ENCODE results near the gene FCN3.
"Not testable (repeated sequence)": the region's sequence is repeated elsewhere in the genome, so short reads cannot be mapped to it uniquely, and the experiment has no call there.

The FCN3 gene

GRCh38 chr1:27388337-27389005 lies 13.8 kb upstream of the FCN3 start:
- no peaks in the 10 kb centered on the region for H3K9me3 ChIP-seq (ENCODE audit: low read length)
- peaks cover 0 to 3% of the 10 kb centered on the region in 2 donors for H3K27me3 ChIP-seq (ENCODE audit: control insufficient read depth in 1 of 2, insufficient read depth in 2 of 2, low read length in 2 of 2)
- no peak overlapping the region for H3K4me3 ChIP-seq (ENCODE audit: low read depth in 1 of 2, low read length in 2 of 2)
- H3K9ac ChIP-seq (ENCODE audit: low read length): no peak overlapping the region
- H3K4me1 ChIP-seq (ENCODE audit: insufficient read depth, low read length): peaks cover 13% of the 10 kb centered on the region
- H3K36me3 ChIP-seq (ENCODE audit: insufficient read depth, low read length): no peaks in the 10 kb centered on the region
- no peak overlapping the region for H3K27ac ChIP-seq (ENCODE audit: low read depth, low read length)

DNA sequence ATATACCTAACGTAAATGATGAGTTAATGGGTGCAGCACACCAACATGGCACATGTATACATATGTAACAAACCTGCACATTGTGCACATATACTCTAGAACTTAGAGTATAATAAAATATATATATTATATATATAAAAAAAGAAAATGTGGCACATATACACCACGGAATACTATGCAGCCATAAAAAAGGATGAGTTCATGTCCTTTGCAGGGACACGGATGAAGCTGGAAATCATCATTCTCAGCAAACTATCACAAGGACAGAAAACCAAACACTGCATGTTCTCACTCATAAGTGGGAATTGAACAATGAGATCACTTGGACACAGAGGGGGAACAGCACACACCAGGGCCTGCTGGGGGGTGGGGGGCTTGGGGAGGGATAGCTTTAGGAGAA lies 10.2 kb upstream of the FCN3 start:
- not testable (repeated sequence) for H3K9ac ChIP-seq (ENCODE audit: low read length); H3K4me1 ChIP-seq (ENCODE audit: insufficient read depth, low read length); H3K36me3 ChIP-seq (ENCODE audit: insufficient read depth, low read length); H3K4me3 ChIP-seq (ENCODE audit: low read depth in 1 of 2, low read length in 2 of 2); H3K9me3 ChIP-seq (ENCODE audit: low read length); H3K27ac ChIP-seq (ENCODE audit: low read depth, low read length)
- H3K27me3 ChIP-seq (ENCODE audit: control insufficient read depth in 1 of 2, insufficient read depth in 2 of 2, low read length in 2 of 2): peaks cover 0 to 16% of the 10 kb centered on the region in 2 donors

GRCh38 chr1:27383661-27384060 lies 9.0 kb upstream of the FCN3 start:
- H3K4me3 ChIP-seq (ENCODE audit: low read depth in 1 of 2, low read length in 2 of 2): no peak overlapping the region

DNA sequence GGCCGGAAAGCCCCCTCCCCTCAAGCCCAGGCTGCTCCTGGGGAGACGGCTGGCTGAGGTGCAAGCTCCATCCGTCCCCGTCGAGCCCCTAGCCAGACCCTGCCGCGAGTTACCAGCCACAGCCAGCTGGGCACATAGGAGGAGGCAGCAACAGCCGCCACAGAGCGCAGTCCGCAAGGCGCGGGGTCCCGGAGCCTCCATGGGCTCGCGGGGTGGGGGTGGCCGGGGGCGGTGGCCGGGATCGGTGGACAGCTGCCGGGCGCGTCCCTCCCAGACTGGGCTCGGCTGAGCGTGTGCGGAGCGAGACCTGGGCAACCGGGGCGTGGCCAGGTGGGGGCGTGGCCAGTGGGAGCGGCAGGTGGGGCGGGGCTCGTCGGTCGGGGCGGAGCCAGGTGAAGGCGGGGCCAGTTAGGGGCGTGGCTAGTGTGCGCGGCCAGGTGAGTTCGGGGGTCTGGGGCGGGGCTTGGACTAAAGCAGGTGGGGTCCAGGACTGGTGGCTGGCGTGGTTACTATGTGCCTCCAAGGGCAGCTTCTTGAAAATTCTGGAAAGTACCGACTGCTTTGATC lies 8.5 kb upstream of the FCN3 start, which contains the start of gene CD164L2:
TSS of gene CD164L2 (minus strand) at position 295 of the 567 bp plus-strand sequence. CDS start at position 201, 94 bp downstream.
- Histone ChIP-seq H3K4me1 (ENCODE audit: insufficient read depth, low read length) (no peaks in the 10 kb centered on the region), H3K4me3 (ENCODE audit: low read depth in 1 of 2, low read length in 2 of 2) (no peak within 1 kb of the TSS), H3K27me3 (ENCODE audit: control insufficient read depth in 1 of 2, insufficient read depth in 2 of 2, low read length in 2 of 2) (peaks cover 0 to 16% of the 10 kb centered on the region in 2 donors), H3K9ac (ENCODE audit: low read length) (no peak within 1 kb of the TSS), H3K27ac (ENCODE audit: low read depth, low read length) (no peak within 1 kb of the TSS), H3K36me3 (ENCODE audit: insufficient read depth, low read length) (no peaks in the 10 kb centered on the region), H3K9me3 (ENCODE audit: low read length) (no peaks in the 10 kb centered on the region)

More at GRCh38 chr1:27383661-27384060, 9.0 kb upstream of the FCN3 start:
- H3K27ac ChIP-seq (ENCODE audit: low read depth, low read length): no peak overlapping the region
- no peaks in the 10 kb centered on the region for H3K4me1 ChIP-seq (ENCODE audit: insufficient read depth, low read length)
- peaks cover 0 to 16% of the 10 kb centered on the region in 2 donors for H3K27me3 ChIP-seq (ENCODE audit: control insufficient read depth in 1 of 2, insufficient read depth in 2 of 2, low read length in 2 of 2)
- H3K9me3 ChIP-seq (ENCODE audit: low read length): no peaks in the 10 kb centered on the region
- H3K36me3 ChIP-seq (ENCODE audit: insufficient read depth, low read length): no peaks in the 10 kb centered on the region
- H3K9ac ChIP-seq (ENCODE audit: low read length): no peak overlapping the region

DNA sequence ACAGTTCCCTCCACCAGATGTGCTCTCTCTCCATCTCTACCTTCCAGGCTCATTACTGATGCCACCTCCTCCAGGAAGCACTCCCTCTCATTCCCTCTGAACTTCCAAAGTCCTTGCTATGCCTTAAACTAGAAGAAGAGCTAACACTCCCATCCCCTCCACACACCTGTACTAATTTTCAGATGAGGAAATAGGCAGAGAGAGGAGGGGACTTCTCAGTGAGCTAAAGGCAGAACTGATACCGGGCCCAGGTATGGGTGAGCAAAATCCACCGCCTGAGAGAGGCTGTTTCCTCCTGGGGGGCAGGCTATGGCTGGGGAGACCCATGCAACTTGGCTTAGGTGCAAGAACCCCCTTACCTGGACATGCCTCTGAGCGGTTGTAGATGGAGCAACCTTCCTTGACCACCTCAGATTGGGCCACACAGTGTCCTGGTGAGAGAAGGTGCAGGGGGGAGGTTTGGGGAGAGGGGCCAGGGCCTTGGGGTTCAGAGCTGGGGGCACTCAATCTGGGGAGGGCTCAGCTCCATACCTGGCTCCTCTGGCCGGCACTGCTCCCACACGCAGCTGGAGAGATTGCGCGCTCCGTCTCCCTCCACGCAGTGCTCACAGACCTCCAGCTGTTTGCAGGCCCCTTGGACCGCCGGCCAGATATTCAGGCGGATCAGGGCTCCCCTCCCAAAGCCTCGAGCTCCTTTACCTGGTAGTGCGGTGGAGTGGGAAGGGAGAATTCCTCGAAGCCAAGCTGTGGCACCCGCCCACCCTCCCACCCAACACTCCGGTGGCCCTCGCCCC lies 7.5 kb upstream of the FCN3 start:
- Histone ChIP-seq H3K27ac (ENCODE audit: low read depth, low read length) (no peak overlapping the region), H3K9ac (ENCODE audit: low read length) (no peak overlapping the region), H3K4me3 (ENCODE audit: low read depth in 1 of 2, low read length in 2 of 2) (no peak overlapping the region), H3K36me3 (ENCODE audit: insufficient read depth, low read length) (no peaks in the 10 kb centered on the region), H3K27me3 (ENCODE audit: control insufficient read depth in 1 of 2, insufficient read depth in 2 of 2, low read length in 2 of 2) (peaks cover 0 to 16% of the 10 kb centered on the region in 2 donors), H3K4me1 (ENCODE audit: insufficient read depth, low read length) (no peaks in the 10 kb centered on the region), H3K9me3 (ENCODE audit: low read length) (no peaks in the 10 kb centered on the region)

- Histone ChIP-seq H3K27ac (ENCODE audit: low read depth, low read length) (no peak overlapping the region), H3K27me3 (ENCODE audit: control insufficient read depth in 1 of 2, insufficient read depth in 2 of 2, low read length in 2 of 2) (peaks cover 0 to 16% of the 10 kb centered on the region in 2 donors), H3K9me3 (ENCODE audit: low read length) (no peaks in the 10 kb centered on the region), H3K4me1 (ENCODE audit: insufficient read depth, low read length) (no peaks in the 10 kb centered on the region), H3K4me3 (ENCODE audit: low read depth in 1 of 2, low read length in 2 of 2) (no peak overlapping the region), H3K36me3 (ENCODE audit: insufficient read depth, low read length) (no peaks in the 10 kb centered on the region), H3K9ac (ENCODE audit: low read length) (no peak overlapping the region)
These were observed 6.4 kb upstream of the FCN3 start for GRCh38 chr1:27380766-27381733.

GRCh38 chr1:27380224-27380623 lies 5.6 kb upstream of the FCN3 start:
- peaks cover 0 to 16% of the 10 kb centered on the region in 2 donors for H3K27me3 ChIP-seq (ENCODE audit: control insufficient read depth in 1 of 2, insufficient read depth in 2 of 2, low read length in 2 of 2)
- H3K27ac ChIP-seq (ENCODE audit: low read depth, low read length): no peak overlapping the region
- H3K4me1 ChIP-seq (ENCODE audit: insufficient read depth, low read length): no peaks in the 10 kb centered on the region
- no peak overlapping the region for H3K9ac ChIP-seq (ENCODE audit: low read length)
- no peaks in the 10 kb centered on the region for H3K36me3 ChIP-seq (ENCODE audit: insufficient read depth, low read length)
- no peak overlapping the region for H3K4me3 ChIP-seq (ENCODE audit: low read depth in 1 of 2, low read length in 2 of 2)
- no peaks in the 10 kb centered on the region for H3K9me3 ChIP-seq (ENCODE audit: low read length)

- Histone ChIP-seq H3K27me3 (ENCODE audit: control insufficient read depth in 1 of 2, insufficient read depth in 2 of 2, low read length in 2 of 2) (peaks cover 0 to 16% of the 10 kb centered on the region in 2 donors), H3K9ac (ENCODE audit: low read length) (no peak overlapping the region), H3K4me1 (ENCODE audit: insufficient read depth, low read length) (no peaks in the 10 kb centered on the region), H3K27ac (ENCODE audit: low read depth, low read length) (no peak overlapping the region), H3K36me3 (ENCODE audit: insufficient read depth, low read length) (no peaks in the 10 kb centered on the region), H3K9me3 (ENCODE audit: low read length) (no peaks in the 10 kb centered on the region), H3K4me3 (ENCODE audit: low read depth in 1 of 2, low read length in 2 of 2) (no peak overlapping the region)
These were observed 5.0 kb upstream of the FCN3 start for GRCh38 chr1:27379564-27380122.

GRCh38 chr1:27377760-27378495 lies 3.3 kb upstream of the FCN3 start:
- Histone ChIP-seq H3K9ac (ENCODE audit: low read length) (no peak overlapping the region), H3K9me3 (ENCODE audit: low read length) (no peaks in the 10 kb centered on the region), H3K4me3 (ENCODE audit: low read depth in 1 of 2, low read length in 2 of 2) (no peak overlapping the region), H3K4me1 (ENCODE audit: insufficient read depth, low read length) (no peaks in the 10 kb centered on the region), H3K36me3 (ENCODE audit: insufficient read depth, low read length) (no peaks in the 10 kb centered on the region), H3K27me3 (ENCODE audit: control insufficient read depth in 1 of 2, insufficient read depth in 2 of 2, low read length in 2 of 2) (peaks cover 0 to 10% of the 10 kb centered on the region in 2 donors), H3K27ac (ENCODE audit: low read depth, low read length) (no peak overlapping the region)

Measured in muscle layer of colon (tissue), 2 donors.